WTC11 (cell line): Measurements from ENCODE around the gene ZMIZ1. TPM values are rescaled to one million over a fixed set of nuclear protein-coding genes. Genes with fewer than 3 reads are reported as not detected.

Experiments
- ATAC-seq: fragments of 200-7000 bp; cut with Tn5 transposase; 2 replicates; pipeline ENCODE4 v1.10.0; 2021; ENCODE audit warnings: mild to moderate bottlenecking, moderate library complexity
- CTCF ChIA-PET: fragments of 300-600 bp; sonication (Branson Sonifier 250); formaldehyde crosslinking; loops from one replicate; lab custom pipeline; 2021; ENCODE audit warnings: antibody characterized with exemption; lab: Charles Lee
- POLR2A ChIA-PET: fragments of 350-600 bp; sonication (Branson Sonifier 250); formaldehyde crosslinking; loops from one replicate; lab custom pipeline; 2021; ENCODE audit warnings: antibody characterized with exemption; lab: Charles Lee
- DNase-seq: peaks from one replicate; pipeline ENCODE4 v3.0.0; 2021; ENCODE audit warnings: low spot score
- H3K27ac Mint-ChIP-seq: 2 replicates; pipeline ENCODE4 v1.8.0; 2021; ENCODE audit warnings: mixed read lengths
- H3K27me3 Mint-ChIP-seq: 2 replicates; pipeline ENCODE4 v1.8.0; 2021; ENCODE audit warnings: low read depth, mild to moderate bottlenecking, moderate library complexity, mixed read lengths
- H3K36me3 Mint-ChIP-seq: 2 replicates; pipeline ENCODE4 v1.8.0; 2021; ENCODE audit warnings: mixed read lengths
- H3K4me1 Mint-ChIP-seq: 2 replicates; pipeline ENCODE4 v1.8.0; 2022; ENCODE audit warnings: mixed read lengths
- H3K4me3 Mint-ChIP-seq: 2 replicates; pipeline ENCODE4 v1.8.0; 2021; ENCODE audit warnings: mild to moderate bottlenecking, moderate library complexity, mixed read lengths
- H3K9me3 Mint-ChIP-seq: 2 replicates; pipeline ENCODE4 v1.8.0; 2021; ENCODE audit warnings: mixed read lengths
- ATF1 ChIP-seq: sonication (generic); formaldehyde crosslinking; IDR thresholded peaks from 2 replicates; pipeline ENCODE4 v1.8.1; 2023; ENCODE audit warnings: mild to moderate bottlenecking, moderate library complexity, missing genetic modification reagents
- ATF3 ChIP-seq: sonication (generic); formaldehyde crosslinking; conservative IDR thresholded peaks from 2 replicates; pipeline ENCODE4 v1.8.1; 2022; ENCODE audit warnings: mild to moderate bottlenecking, missing genetic modification reagents
- E2F1 ChIP-seq: sonication (generic); formaldehyde crosslinking; IDR thresholded peaks from 2 replicates; pipeline ENCODE4 v1.8.0; 2022; ENCODE audit warnings: mild to moderate bottlenecking, missing genetic modification reagents
- FOXJ3 ChIP-seq: sonication (generic); formaldehyde crosslinking; IDR thresholded peaks from 2 replicates; pipeline ENCODE4 v1.9.0; 2021; ENCODE audit warnings: missing genetic modification reagents, mild to moderate bottlenecking, borderline replicate concordance
- FOXP1 ChIP-seq: sonication (generic); formaldehyde crosslinking; IDR thresholded peaks from 2 replicates; pipeline ENCODE4 v1.8.0; 2022; ENCODE audit warnings: missing genetic modification reagents, mild to moderate bottlenecking, moderate library complexity, borderline replicate concordance
- IRF2 ChIP-seq: sonication (generic); formaldehyde crosslinking; IDR thresholded peaks from 2 replicates; pipeline ENCODE4 v1.8.0; 2022; ENCODE audit warnings: low read depth, missing genetic modification reagents, borderline replicate concordance
- MXD4 ChIP-seq: fragments of 250-450 bp; sonication (Bioruptor Pico); IDR thresholded peaks from 2 replicates; pipeline ENCODE4 v1.8.0; 2021; ENCODE audit warnings: mild to moderate bottlenecking, moderate library complexity, borderline replicate concordance
- NFATC4 ChIP-seq: fragments of 250-450 bp; sonication (Bioruptor Pico); IDR thresholded peaks from 2 replicates; pipeline ENCODE4 v1.9.0; 2021; ENCODE audit warnings: mild to moderate bottlenecking
- NFE2L1 ChIP-seq: sonication (generic); formaldehyde crosslinking; IDR thresholded peaks from 2 replicates; pipeline ENCODE4 v1.8.1; 2023; ENCODE audit warnings: missing genetic modification reagents
- PRDM15 ChIP-seq: sonication (generic); formaldehyde crosslinking; IDR thresholded peaks from 2 replicates; pipeline ENCODE4 v1.8.0; 2022; ENCODE audit warnings: missing genetic modification reagents
- RELA ChIP-seq: sonication (generic); formaldehyde crosslinking; IDR thresholded peaks from 2 replicates; pipeline ENCODE4 v1.8.1; 2022; ENCODE audit warnings: missing genetic modification reagents, mild to moderate bottlenecking, borderline replicate concordance
- SMAD4 ChIP-seq: sonication (generic); formaldehyde crosslinking; IDR thresholded peaks from 2 replicates; pipeline ENCODE4 v1.8.0; 2022; ENCODE audit warnings: mild to moderate bottlenecking, missing genetic modification reagents
- SP1 ChIP-seq: sonication (generic); formaldehyde crosslinking; conservative IDR thresholded peaks from 2 replicates; pipeline ENCODE4 v1.8.1; 2022; ENCODE audit warnings: missing genetic modification reagents
- ZBTB21 ChIP-seq: sonication (generic); formaldehyde crosslinking; IDR thresholded peaks from 2 replicates; pipeline ENCODE4 v1.8.1; 2023; ENCODE audit warnings: mild to moderate bottlenecking, missing genetic modification reagents, borderline replicate concordance
- ZNF121 ChIP-seq: sonication (generic); formaldehyde crosslinking; IDR thresholded peaks from 2 replicates; pipeline ENCODE4 v1.8.0; 2023; ENCODE audit warnings: missing genetic modification reagents
- ZNF396 ChIP-seq: fragments of 250-450 bp; sonication (Bioruptor Pico); IDR thresholded peaks from 2 replicates; pipeline ENCODE4 v1.8.0; 2021; ENCODE audit warnings: mild to moderate bottlenecking, moderate library complexity, borderline replicate concordance
- ZNF512 ChIP-seq: sonication (generic); formaldehyde crosslinking; IDR thresholded peaks from 2 replicates; pipeline ENCODE4 v1.8.1; 2022; ENCODE audit warnings: missing genetic modification reagents, borderline replicate concordance
- total RNA-seq: library from RNA; stranded (reverse); gene quantifications from 3 replicates; pipeline ENCODE4 v1.2.3, GENCODE V29; 2021
- TF ChIP-seq, protein P1 (sequence below): sonication (generic); formaldehyde crosslinking; IDR thresholded peaks from 2 replicates; pipeline ENCODE4 v1.8.0; 2022; ENCODE audit warnings: mild to moderate bottlenecking, missing genetic modification reagents
- TF ChIP-seq, protein P2 (sequence below): fragments of 200-600 bp; IDR thresholded peaks from 2 replicates; pipeline ENCODE4 v1.8.0; 2022; ENCODE audit warnings: antibody characterized with exemption

Gene ZMIZ1
- total RNA-seq, 1 experiment from 2014 or later = 44.4 TPM

GRCh38 chr10:79342811-79343561 is 274.2 kb downstream of the ZMIZ1 start:
- Mint-ChIP-seq H3K4me1 (peaks cover 3% of the 10 kb centered on the region; the same call in 1 of the 2 replicates), H3K36me3 (no peaks in the 10 kb centered on the region), H3K9me3 (peaks cover 5% of the 10 kb centered on the region)
- POLR2A ChIA-PET = no interaction called here
- CTCF ChIA-PET = interaction anchor here (0.9 to 1.6 kb wide), 2 partner anchors 31 to 145 kb away, joined by 3 read pairs; no protein-coding TSS in a partner anchor
- TF ChIP-seq MXD4 (CRISPR knock-in tag) = no peak
- no peak for TF ChIP-seq E2F1
- TF ChIP-seq PRDM15 = no peak
- TF ChIP-seq RELA (CRISPR knock-in tag) = no peak
- no peak for TF ChIP-seq NFATC4 (CRISPR knock-in tag)
- TF ChIP-seq FOXJ3 (CRISPR knock-in tag) = no peak
- TF ChIP-seq, protein P1, sequence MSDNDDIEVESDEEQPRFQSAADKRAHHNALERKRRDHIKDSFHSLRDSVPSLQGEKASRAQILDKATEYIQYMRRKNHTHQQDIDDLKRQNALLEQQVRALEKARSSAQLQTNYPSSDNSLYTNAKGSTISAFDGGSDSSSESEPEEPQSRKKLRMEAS = no peak
- no peak for TF ChIP-seq IRF2 (CRISPR knock-in tag)
- no peak for TF ChIP-seq ATF1 (CRISPR knock-in tag)
- TF ChIP-seq, protein P2, sequence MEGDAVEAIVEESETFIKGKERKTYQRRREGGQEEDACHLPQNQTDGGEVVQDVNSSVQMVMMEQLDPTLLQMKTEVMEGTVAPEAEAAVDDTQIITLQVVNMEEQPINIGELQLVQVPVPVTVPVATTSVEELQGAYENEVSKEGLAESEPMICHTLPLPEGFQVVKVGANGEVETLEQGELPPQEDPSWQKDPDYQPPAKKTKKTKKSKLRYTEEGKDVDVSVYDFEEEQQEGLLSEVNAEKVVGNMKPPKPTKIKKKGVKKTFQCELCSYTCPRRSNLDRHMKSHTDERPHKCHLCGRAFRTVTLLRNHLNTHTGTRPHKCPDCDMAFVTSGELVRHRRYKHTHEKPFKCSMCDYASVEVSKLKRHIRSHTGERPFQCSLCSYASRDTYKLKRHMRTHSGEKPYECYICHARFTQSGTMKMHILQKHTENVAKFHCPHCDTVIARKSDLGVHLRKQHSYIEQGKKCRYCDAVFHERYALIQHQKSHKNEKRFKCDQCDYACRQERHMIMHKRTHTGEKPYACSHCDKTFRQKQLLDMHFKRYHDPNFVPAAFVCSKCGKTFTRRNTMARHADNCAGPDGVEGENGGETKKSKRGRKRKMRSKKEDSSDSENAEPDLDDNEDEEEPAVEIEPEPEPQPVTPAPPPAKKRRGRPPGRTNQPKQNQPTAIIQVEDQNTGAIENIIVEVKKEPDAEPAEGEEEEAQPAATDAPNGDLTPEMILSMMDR = no peak
- no peak for TF ChIP-seq FOXP1
- no peak for TF ChIP-seq ATF3 (CRISPR knock-in tag)
- no peak for TF ChIP-seq SP1
- TF ChIP-seq SMAD4 (CRISPR knock-in tag) = no peak
- no peak for TF ChIP-seq NFE2L1 (CRISPR knock-in tag)
- TF ChIP-seq ZBTB21 (CRISPR knock-in tag) = no peak
- TF ChIP-seq ZNF396 (CRISPR knock-in tag) = no peak
- TF ChIP-seq, all 79 proteins: peak for 0
- Mint-ChIP-seq H3K27ac (no peak overlapping the region), H3K27me3 (no peaks in the 10 kb centered on the region; the same call in 1 of the 2 replicates), H3K4me3 (no peak overlapping the region)
- DNase-seq (no peak), ATAC-seq (no peak)

DNA sequence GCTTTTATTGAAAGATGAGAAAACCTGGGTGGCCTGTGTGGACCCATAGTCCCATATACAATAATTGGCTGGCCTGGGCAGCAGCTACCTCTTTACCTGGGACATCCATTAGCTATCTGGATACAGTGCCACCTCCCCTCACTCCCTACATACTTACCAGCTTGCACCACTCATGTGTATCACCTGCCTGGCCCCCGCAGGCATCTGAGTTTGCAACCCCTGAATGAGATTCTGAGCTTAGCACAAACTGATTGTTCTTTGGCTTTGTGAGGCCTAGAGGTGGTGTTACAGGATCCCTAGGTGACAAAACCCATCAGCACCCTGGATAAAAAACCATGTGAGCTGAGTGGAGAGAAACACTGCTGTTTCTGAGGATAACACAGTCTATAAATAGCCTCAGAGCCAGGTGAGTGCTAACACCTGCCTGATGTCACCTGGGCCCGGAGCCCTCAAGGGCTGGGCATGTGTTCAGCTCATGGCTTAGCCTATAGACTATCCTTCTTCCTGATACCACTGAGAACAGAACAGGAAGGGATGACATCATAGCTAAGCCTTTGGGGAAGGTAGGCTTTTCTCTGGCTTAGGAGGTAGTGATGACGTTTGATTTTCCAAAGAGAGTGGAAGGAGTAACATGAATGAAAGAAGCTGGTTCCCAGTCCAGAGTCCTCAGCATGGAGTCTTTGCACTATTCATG is 275.9 kb downstream of the ZMIZ1 start:
- Mint-ChIP-seq H3K4me1 (peaks cover 8% of the 10 kb centered on the region), H3K36me3 (peaks cover 2% of the 10 kb centered on the region), H3K9me3 (no peaks in the 10 kb centered on the region), H3K4me3 (no peak overlapping the region)
- POLR2A ChIA-PET = no interaction called here
- TF ChIP-seq NFATC4 (CRISPR knock-in tag) (no peak), ZNF121 (CRISPR knock-in tag) (no peak), NFE2L1 (CRISPR knock-in tag) (no peak), PRDM15 (no peak), ZNF512 (CRISPR knock-in tag) (no peak)
- TF ChIP-seq, all 79 proteins: peak for 0
- H3K27ac Mint-ChIP-seq = no peak overlapping the region
- ATAC-seq = no peak
- CTCF ChIA-PET = interaction anchor here (1.0 to 1.2 kb wide), 5 partner anchors 8 to 143 kb away, joined by 3 to 5 read pairs (median 3); no protein-coding TSS in a partner anchor
- no peak for DNase-seq
- H3K27me3 Mint-ChIP-seq = no peaks in the 10 kb centered on the region; the same call in 1 of the 2 replicates
